Measurements from ENCODE around the gene ASIC4. TPM values are rescaled to one million over a fixed set of nuclear protein-coding genes. Genes with fewer than 3 reads are reported as not detected.

Gene ASIC4
- total and polyA plus RNA-seq, 2 of the 13 experiments (the other 11 are each of a cell fraction or from before 2014, with no cell fraction given): 0.03 TPM; not detected in 1

DNA sequence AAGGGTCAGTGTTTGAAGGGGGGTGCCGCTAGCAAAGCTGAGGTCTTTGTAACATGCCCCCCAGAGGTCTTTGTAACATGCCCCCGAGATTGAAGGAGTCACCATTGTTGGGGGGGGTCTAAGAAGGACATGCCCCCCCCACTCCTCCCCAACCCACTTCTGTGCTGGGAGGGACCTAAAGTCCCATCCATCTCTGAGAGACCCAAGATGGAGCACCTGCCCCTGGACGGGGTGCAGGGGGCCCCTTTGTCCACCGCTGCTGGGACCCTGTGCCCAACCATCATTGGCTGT lies 5.9 kb upstream of the ASIC4 start (continued):
- TF ChIP-seq, protein P1, sequence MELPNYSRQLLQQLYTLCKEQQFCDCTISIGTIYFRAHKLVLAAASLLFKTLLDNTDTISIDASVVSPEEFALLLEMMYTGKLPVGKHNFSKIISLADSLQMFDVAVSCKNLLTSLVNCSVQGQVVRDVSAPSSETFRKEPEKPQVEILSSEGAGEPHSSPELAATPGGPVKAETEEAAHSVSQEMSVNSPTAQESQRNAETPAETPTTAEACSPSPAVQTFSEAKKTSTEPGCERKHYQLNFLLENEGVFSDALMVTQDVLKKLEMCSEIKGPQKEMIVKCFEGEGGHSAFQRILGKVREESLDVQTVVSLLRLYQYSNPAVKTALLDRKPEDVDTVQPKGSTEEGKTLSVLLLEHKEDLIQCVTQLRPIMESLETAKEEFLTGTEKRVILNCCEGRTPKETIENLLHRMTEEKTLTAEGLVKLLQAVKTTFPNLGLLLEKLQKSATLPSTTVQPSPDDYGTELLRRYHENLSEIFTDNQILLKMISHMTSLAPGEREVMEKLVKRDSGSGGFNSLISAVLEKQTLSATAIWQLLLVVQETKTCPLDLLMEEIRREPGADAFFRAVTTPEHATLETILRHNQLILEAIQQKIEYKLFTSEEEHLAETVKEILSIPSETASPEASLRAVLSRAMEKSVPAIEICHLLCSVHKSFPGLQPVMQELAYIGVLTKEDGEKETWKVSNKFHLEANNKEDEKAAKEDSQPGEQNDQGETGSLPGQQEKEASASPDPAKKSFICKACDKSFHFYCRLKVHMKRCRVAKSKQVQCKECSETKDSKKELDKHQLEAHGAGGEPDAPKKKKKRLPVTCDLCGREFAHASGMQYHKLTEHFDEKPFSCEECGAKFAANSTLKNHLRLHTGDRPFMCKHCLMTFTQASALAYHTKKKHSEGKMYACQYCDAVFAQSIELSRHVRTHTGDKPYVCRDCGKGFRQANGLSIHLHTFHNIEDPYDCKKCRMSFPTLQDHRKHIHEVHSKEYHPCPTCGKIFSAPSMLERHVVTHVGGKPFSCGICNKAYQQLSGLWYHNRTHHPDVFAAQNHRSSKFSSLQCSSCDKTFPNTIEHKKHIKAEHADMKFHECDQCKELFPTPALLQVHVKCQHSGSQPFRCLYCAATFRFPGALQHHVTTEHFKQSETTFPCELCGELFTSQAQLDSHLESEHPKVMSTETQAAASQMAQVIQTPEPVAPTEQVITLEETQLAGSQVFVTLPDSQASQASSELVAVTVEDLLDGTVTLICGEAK (IDR thresholded peaks at IDR 0.05): no peak
- TF ChIP-seq, protein P1 (CRISPR knock-in tag; IDR thresholded peaks at IDR 0.05): no peak
- TF ChIP-seq POLR2AphosphoS2 (IDR thresholded peaks at IDR 0.05; ENCODE audit: low read depth, low read length): no peak
- TF ChIP-seq RFXAP (CRISPR knock-in tag; IDR thresholded peaks at IDR 0.05; ENCODE audit: borderline replicate concordance): no peak
- TF ChIP-seq PAF1 (CRISPR knock-in tag; IDR thresholded peaks at IDR 0.05): no peak
- no peak for TF ChIP-seq GABPA (IDR thresholded peaks at IDR 0.05; ENCODE audit: low read depth, low read length)
- no peak for TF ChIP-seq GABPA (CRISPR knock-in tag; IDR thresholded peaks at IDR 0.05; ENCODE audit: low read depth)
- TF ChIP-seq, protein P2, sequence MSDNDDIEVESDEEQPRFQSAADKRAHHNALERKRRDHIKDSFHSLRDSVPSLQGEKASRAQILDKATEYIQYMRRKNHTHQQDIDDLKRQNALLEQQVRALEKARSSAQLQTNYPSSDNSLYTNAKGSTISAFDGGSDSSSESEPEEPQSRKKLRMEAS (IDR thresholded peaks at IDR 0.05): no peak
- TF ChIP-seq, protein P3, sequence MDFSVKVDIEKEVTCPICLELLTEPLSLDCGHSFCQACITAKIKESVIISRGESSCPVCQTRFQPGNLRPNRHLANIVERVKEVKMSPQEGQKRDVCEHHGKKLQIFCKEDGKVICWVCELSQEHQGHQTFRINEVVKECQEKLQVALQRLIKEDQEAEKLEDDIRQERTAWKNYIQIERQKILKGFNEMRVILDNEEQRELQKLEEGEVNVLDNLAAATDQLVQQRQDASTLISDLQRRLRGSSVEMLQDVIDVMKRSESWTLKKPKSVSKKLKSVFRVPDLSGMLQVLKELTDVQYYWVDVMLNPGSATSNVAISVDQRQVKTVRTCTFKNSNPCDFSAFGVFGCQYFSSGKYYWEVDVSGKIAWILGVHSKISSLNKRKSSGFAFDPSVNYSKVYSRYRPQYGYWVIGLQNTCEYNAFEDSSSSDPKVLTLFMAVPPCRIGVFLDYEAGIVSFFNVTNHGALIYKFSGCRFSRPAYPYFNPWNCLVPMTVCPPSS (IDR thresholded peaks at IDR 0.05): no peak
- no peak for TF ChIP-seq HHEX (CRISPR knock-in tag; IDR thresholded peaks at IDR 0.05)
- TF ChIP-seq ZKSCAN5 (CRISPR knock-in tag; IDR thresholded peaks at IDR 0.05): no peak

Measured in HepG2 (cell line).